ENCODE results near the gene WDR33.

GRCh38 chr2:127820080-127820668 is 9.2 kb upstream of the WDR33 start:
- no peak for TF ChIP-seq CTCF (conservative IDR thresholded peaks at IDR 0.05)
- no peak for TF ChIP-seq ZFX (IDR thresholded peaks at IDR 0.05)
